ENCODE data around the gene ICE1.

ICE1 gene

GRCh38 chr5:5539590-5539989, 117.1 kb downstream of the ICE1 start:
- no peak for DNase-seq

Data from stimulated activated CD4-positive, alpha-beta T cell treated with anti-CD3 and anti-CD28 coated beads, Interleukin-4, amount 100 ng/mL, for 24 hours (primary cell).